Neural crest cell (in vitro differentiated cells): Measurements from ENCODE around the gene OSBPL10. TPM values are rescaled to one million over a fixed set of nuclear protein-coding genes. Genes with fewer than 3 reads are reported as not detected.
"Not testable (repeated sequence)": the region's sequence is repeated elsewhere in the genome, so short reads cannot be mapped to it uniquely, and the experiment has no call there.

Experiments
- DNase-seq: peaks from one replicate; pipeline ENCODE4 v3.0.0; 2021; ENCODE audit warnings: low read depth, mixed read lengths, low spot score
- H3K27ac Mint-ChIP-seq: one replicate; pipeline ENCODE4 v1.8.0; 2021; ENCODE audit warnings: mild to moderate bottlenecking, mixed read lengths; ENCODE audit not compliant: unreplicated experiment
- H3K27me3 Mint-ChIP-seq: 2 replicates; pipeline ENCODE4 v1.8.0; 2021; ENCODE audit warnings: low read depth, mild to moderate bottlenecking, mixed read lengths
- H3K36me3 Mint-ChIP-seq: 2 replicates; pipeline ENCODE4 v1.8.0; 2021; ENCODE audit warnings: low read depth, mild to moderate bottlenecking, mixed read lengths
- H3K4me1 Mint-ChIP-seq: 2 replicates; pipeline ENCODE4 v1.8.0; 2021; ENCODE audit warnings: mixed read lengths
- H3K4me3 Mint-ChIP-seq: one replicate; pipeline ENCODE4 v1.8.0; 2021; ENCODE audit warnings: mild to moderate bottlenecking, mixed read lengths
- H3K9me3 Mint-ChIP-seq: 2 replicates; pipeline ENCODE4 v1.8.0; 2021; ENCODE audit warnings: mixed read lengths
- total RNA-seq: library from RNA; stranded (reverse); gene quantifications from 2 replicates; pipeline ENCODE4 v1.2.1, GENCODE V29; 2021
- TF ChIP-seq, protein P1 (sequence below): fragments of 200-600 bp; sonication (generic); conservative IDR thresholded peaks from 2 replicates; pipeline ENCODE4 v1.5.0; 2021; ENCODE audit warnings: antibody characterized with exemption, mild to moderate bottlenecking

Gene OSBPL10
- total RNA-seq, 1 donor from 2014 or later: 18.7 TPM

DNA sequence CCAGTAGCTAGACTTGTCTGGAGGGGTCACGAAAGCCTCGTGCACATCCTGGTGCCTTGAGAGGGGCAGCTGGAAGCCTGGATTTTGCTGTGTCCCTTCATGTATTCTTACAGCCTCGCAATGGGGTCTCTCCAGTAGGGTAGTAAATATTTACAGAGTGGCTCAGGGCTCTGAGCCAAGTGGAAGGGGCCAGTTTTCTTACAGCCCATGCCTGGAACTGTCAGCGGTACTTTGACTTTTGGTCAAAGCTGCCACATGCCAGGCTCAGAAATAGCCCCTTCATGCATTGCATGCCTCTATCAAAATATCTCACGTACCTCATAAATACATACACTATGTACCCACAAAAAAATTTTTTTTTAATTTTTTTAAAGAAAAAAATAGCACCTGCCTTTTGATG, 119.2 kb downstream of the OSBPL10 start:
- DNase-seq: no peak
- no peaks in the 10 kb centered on the region for H3K4me1 Mint-ChIP-seq
- TF ChIP-seq, protein P1, sequence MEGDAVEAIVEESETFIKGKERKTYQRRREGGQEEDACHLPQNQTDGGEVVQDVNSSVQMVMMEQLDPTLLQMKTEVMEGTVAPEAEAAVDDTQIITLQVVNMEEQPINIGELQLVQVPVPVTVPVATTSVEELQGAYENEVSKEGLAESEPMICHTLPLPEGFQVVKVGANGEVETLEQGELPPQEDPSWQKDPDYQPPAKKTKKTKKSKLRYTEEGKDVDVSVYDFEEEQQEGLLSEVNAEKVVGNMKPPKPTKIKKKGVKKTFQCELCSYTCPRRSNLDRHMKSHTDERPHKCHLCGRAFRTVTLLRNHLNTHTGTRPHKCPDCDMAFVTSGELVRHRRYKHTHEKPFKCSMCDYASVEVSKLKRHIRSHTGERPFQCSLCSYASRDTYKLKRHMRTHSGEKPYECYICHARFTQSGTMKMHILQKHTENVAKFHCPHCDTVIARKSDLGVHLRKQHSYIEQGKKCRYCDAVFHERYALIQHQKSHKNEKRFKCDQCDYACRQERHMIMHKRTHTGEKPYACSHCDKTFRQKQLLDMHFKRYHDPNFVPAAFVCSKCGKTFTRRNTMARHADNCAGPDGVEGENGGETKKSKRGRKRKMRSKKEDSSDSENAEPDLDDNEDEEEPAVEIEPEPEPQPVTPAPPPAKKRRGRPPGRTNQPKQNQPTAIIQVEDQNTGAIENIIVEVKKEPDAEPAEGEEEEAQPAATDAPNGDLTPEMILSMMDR: no peak
- peaks cover 3% of the 10 kb centered on the region for H3K36me3 Mint-ChIP-seq
- H3K27ac Mint-ChIP-seq: no peak overlapping the region
- no peaks in the 10 kb centered on the region for H3K9me3 Mint-ChIP-seq
- no peak overlapping the region for H3K4me3 Mint-ChIP-seq
- H3K27me3 Mint-ChIP-seq: no peaks in the 10 kb centered on the region

DNA sequence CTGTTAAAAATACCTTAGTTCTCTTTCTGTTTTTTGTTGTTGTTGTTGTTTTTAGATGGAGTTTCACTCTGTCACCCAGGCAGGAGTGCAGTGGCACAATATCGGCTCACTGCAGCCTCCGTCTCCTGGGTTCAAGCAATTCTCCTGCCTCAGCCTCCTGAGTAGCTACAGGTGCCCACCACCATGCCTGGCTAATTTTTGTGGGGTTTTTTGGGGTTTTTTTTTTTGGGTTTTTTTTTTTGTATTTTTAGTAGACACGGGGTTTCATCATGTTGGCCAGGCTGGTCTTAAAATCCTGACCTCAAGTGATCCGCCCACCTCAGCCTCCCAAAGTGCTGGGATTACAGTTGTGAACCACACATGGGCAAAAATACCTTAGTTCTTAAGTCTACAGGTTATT, 120.4 kb downstream of the OSBPL10 start:
- H3K27me3 Mint-ChIP-seq, DNase-seq, H3K9me3 Mint-ChIP-seq, H3K4me3 Mint-ChIP-seq, H3K36me3 Mint-ChIP-seq, H3K27ac Mint-ChIP-seq, H3K4me1 Mint-ChIP-seq: not testable (repeated sequence)

DNA sequence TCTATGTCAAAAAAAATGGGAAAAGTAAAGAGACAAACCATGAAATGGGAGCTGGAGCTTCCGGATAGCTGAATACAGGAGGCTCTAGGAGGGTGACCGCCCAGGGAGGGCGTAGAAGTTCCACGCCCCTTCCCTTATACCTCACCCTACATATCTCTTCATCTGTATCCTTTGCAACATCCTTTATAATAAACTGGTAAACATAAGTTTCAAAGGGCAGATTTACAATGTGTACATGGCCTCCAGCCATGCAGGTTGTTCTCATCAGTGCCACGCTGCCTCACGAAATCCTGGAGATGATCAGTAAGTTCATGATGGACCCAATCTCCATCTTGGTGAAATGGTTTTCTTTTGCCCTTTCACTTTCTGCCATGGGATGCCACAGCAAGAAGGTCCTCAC, 121.8 kb downstream of the OSBPL10 start:
- Mint-ChIP-seq H3K27me3 (no peaks in the 10 kb centered on the region), H3K36me3 (peaks cover 3% of the 10 kb centered on the region), H3K27ac (no peak overlapping the region), H3K4me1 (no peaks in the 10 kb centered on the region), H3K9me3 (no peaks in the 10 kb centered on the region), H3K4me3 (no peak overlapping the region)
- TF ChIP-seq, protein P1: no peak
- DNase-seq: no peak

DNA sequence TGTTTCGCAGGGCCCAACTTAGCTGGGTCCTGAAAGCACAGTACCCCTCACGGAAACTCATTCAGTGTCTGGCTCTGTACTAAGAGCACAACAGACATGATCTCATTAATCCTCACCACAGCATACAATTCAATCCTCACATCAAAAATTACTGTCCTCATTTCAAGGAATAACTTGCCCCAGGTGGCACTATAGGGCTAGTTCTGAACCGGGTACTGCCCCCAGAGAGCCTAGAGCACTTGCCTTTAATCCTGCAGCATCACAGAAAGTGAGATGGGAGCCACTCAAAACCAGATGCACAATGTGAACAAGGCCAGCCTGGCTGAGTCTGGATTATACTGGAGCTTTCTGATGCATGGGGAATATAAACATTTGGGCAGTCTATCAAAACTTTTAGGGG, 122.6 kb downstream of the OSBPL10 start:
- no peak overlapping the region for H3K4me3 Mint-ChIP-seq
- no peak overlapping the region for H3K27ac Mint-ChIP-seq
- peaks cover 3% of the 10 kb centered on the region for H3K36me3 Mint-ChIP-seq
- H3K4me1 Mint-ChIP-seq: no peaks in the 10 kb centered on the region
- TF ChIP-seq, protein P1: no peak
- no peak for DNase-seq
- H3K9me3 Mint-ChIP-seq: no peaks in the 10 kb centered on the region
- H3K27me3 Mint-ChIP-seq: no peaks in the 10 kb centered on the region

DNA sequence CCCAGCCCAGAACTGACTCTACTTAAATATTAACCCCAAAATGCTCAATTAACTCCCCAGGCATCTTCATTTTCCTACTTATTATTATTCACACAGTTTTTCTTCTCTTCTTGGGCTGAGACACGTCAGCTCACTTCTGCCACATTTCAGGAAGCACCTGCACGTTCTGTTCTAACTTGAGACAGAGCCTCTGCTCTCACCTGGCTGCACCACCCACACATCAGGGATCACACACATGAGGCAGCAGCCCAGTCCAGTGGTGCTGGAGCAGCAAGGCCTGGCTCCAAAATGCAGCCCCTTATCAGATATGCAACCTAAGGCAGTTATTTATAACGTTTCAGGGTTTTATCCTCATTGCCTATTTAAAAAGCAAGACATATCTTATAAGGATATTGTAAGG, 127.5 kb downstream of the OSBPL10 start:
- no peaks in the 10 kb centered on the region for H3K4me1 Mint-ChIP-seq
- no peaks in the 10 kb centered on the region for H3K9me3 Mint-ChIP-seq
- TF ChIP-seq, protein P1: no peak

DNA sequence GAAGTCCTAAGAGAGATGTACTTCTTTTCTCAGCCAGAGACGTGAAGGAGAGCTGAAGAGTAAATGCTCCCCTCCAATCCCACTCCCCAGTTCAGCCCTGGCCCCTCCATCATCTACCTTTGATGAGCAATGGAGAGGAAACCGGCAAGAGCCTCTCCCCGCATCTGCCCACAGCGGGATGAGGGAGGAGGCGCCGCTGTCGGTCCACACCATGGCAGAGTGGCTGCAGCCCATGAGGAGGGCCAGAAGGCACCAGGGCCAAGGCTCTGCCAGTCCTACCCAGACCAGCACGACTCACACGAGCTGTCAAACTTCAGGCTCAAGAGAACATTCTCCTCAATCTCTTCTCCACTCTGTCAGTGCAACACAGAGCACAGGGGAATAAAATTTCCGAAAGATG, 129.8 kb downstream of the OSBPL10 start:
- H3K9me3 Mint-ChIP-seq: no peaks in the 10 kb centered on the region
- no peak for DNase-seq
- no peaks in the 10 kb centered on the region for H3K27me3 Mint-ChIP-seq
- H3K36me3 Mint-ChIP-seq: no peaks in the 10 kb centered on the region
- no peak overlapping the region for H3K27ac Mint-ChIP-seq
- H3K4me3 Mint-ChIP-seq: no peak overlapping the region
- no peaks in the 10 kb centered on the region for H3K4me1 Mint-ChIP-seq
- TF ChIP-seq, protein P1: no peak

More for the DNA sequence above, 127.5 kb downstream of the OSBPL10 start:
- DNase-seq: no peak
- H3K4me3 Mint-ChIP-seq: no peak overlapping the region
- no peaks in the 10 kb centered on the region for H3K27me3 Mint-ChIP-seq
- H3K36me3 Mint-ChIP-seq: no peaks in the 10 kb centered on the region
- no peak overlapping the region for H3K27ac Mint-ChIP-seq
